ENCODE data around the gene TMEM72.

TMEM72 gene

GRCh38 chr10:44954042-44954441, 42.9 kb downstream of the TMEM72 start:
- H3K4me1 Mint-ChIP-seq (ENCODE audit: low read depth) = peaks cover 11% of the 10 kb centered on the region
- no peak overlapping the region for H3K27ac Mint-ChIP-seq
- H3K27me3 Mint-ChIP-seq (ENCODE audit: low read depth) = no peaks in the 10 kb centered on the region
- peaks cover 4% of the 10 kb centered on the region for H3K9me3 Mint-ChIP-seq
- DNase-seq (ENCODE audit: low spot score) = no peak
- H3K4me3 Mint-ChIP-seq = no peak overlapping the region
- peaks cover 14% of the 10 kb centered on the region for H3K36me3 Mint-ChIP-seq (ENCODE audit: low read depth)

GRCh38 chr10:44954962-44955361, 43.8 kb downstream of the TMEM72 start:
- Mint-ChIP-seq H3K27me3 (ENCODE audit: low read depth) (no peaks in the 10 kb centered on the region), H3K4me1 (ENCODE audit: low read depth) (peaks cover 11% of the 10 kb centered on the region), H3K9me3 (peaks cover 4% of the 10 kb centered on the region), H3K36me3 (ENCODE audit: low read depth) (peaks cover 14% of the 10 kb centered on the region), H3K4me3 (no peak overlapping the region), H3K27ac (no peak overlapping the region)
- DNase-seq (ENCODE audit: low spot score) = no peak

DNA sequence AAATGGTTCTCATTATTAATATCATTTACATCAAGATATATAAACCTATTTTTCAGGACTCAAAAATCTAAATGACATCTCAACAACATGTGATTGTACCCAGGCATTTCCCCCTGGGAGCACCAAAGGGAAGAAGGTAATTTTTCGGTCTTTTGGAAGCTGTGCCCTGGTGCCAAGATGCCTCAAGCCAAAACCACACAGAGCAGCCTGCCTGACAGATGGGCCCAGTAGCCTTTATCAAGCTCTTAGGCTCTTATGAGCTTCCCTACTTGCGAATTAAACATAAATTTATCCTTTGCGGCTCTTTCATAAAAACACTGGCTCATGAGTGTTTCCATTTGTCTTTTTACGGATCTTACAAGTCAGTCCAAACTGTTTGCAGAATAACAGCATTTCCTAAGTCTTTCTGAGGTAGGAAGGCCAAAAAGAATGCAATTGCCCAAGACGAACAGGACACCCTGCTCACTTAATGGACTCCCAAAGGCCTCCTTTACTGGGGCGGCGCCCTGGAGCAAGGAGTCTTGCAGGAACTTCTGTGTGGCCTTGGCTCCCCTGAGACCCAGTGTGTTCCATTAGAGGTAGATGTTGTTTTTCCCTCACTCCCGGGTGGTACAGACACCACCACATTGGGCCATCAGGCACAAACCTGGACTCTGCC, 44.4 kb downstream of the TMEM72 start:
- no peak for DNase-seq (ENCODE audit: low spot score)
- no peak overlapping the region for H3K27ac Mint-ChIP-seq
- H3K4me1 Mint-ChIP-seq (ENCODE audit: low read depth) = peaks cover 13% of the 10 kb centered on the region
- no peaks in the 10 kb centered on the region for H3K27me3 Mint-ChIP-seq (ENCODE audit: low read depth)
- peaks cover 4% of the 10 kb centered on the region for H3K9me3 Mint-ChIP-seq
- peaks cover 14% of the 10 kb centered on the region for H3K36me3 Mint-ChIP-seq (ENCODE audit: low read depth)
- no peak overlapping the region for H3K4me3 Mint-ChIP-seq

DNA sequence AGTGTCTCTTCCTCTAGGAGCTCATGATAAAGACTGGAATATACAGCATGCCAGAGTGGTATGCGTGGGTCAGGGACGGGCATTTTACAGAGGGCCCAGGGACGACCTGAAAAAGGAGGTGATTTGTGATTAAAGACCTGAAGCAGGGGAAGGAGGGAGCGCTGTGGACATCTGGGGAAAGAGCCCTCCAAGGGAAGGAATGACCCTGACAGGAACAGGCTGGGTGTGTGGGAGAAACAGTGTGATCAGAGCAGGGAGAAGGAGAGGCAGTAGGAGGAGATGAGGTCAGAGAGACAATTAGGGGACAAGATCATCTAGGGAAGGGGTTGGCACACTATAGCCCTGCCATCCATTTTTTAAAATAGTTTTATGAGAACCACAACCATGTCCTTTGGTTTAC, 45.1 kb downstream of the TMEM72 start:
- Mint-ChIP-seq H3K27me3 (ENCODE audit: low read depth) (no peaks in the 10 kb centered on the region), H3K36me3 (ENCODE audit: low read depth) (peaks cover 14% of the 10 kb centered on the region), H3K4me1 (ENCODE audit: low read depth) (peaks cover 15% of the 10 kb centered on the region), H3K4me3 (no peak overlapping the region), H3K9me3 (peaks cover 4% of the 10 kb centered on the region), H3K27ac (no peak overlapping the region)
- DNase-seq (ENCODE audit: low spot score) = no peak

- Mint-ChIP-seq H3K4me1 (ENCODE audit: low read depth) (peaks cover 15% of the 10 kb centered on the region), H3K27me3 (ENCODE audit: low read depth) (no peaks in the 10 kb centered on the region), H3K27ac (no peak overlapping the region), H3K4me3 (no peak overlapping the region), H3K36me3 (ENCODE audit: low read depth) (peaks cover 14% of the 10 kb centered on the region), H3K9me3 (peaks cover 4% of the 10 kb centered on the region)
- DNase-seq (ENCODE audit: low spot score) = no peak
Observed at GRCh38 chr10:44956717-44957706, 45.9 kb downstream of the TMEM72 start.

GRCh38 chr10:44958196-44958897, 47.2 kb downstream of the TMEM72 start:
- Mint-ChIP-seq H3K4me3 (peak overlapping the region; percentile 80), H3K36me3 (ENCODE audit: low read depth) (peaks cover 14% of the 10 kb centered on the region), H3K27me3 (ENCODE audit: low read depth) (no peaks in the 10 kb centered on the region), H3K9me3 (peaks cover 4% of the 10 kb centered on the region), H3K4me1 (ENCODE audit: low read depth) (peaks cover 15% of the 10 kb centered on the region), H3K27ac (peak overlapping the region; percentile 77)
- no peak for DNase-seq (ENCODE audit: low spot score)

DNA sequence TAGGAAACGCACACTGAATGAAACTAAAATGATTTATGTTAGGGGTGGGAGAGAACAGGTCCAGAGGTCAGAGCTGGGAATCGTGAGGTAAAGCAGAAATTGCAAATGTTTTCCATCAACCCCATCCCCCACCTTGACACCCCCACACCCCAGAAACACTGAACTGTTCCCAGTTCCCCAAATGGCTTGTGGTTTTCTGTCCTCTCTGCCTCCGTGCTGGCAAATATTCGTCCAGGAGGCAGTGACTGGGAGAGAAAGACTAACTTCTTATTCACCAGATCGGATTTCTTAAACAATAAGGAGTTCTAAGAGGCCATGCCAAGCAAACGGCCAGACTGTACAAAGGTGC, 47.7 kb downstream of the TMEM72 start:
- Mint-ChIP-seq H3K4me1 (ENCODE audit: low read depth) (peaks cover 15% of the 10 kb centered on the region), H3K9me3 (peaks cover 4% of the 10 kb centered on the region), H3K36me3 (ENCODE audit: low read depth) (peaks cover 14% of the 10 kb centered on the region), H3K27ac (peak overlapping the region; percentile 77), H3K4me3 (peak overlapping the region; percentile 80), H3K27me3 (ENCODE audit: low read depth) (no peaks in the 10 kb centered on the region)
- no peak for DNase-seq (ENCODE audit: low spot score)

- peaks cover 4% of the 10 kb centered on the region for H3K9me3 Mint-ChIP-seq
- peak within 1 kb of the TSS; percentile 77 for H3K27ac Mint-ChIP-seq
- peak within 1 kb of the TSS; percentile 80 for H3K4me3 Mint-ChIP-seq
- H3K4me1 Mint-ChIP-seq (ENCODE audit: low read depth) = peaks cover 15% of the 10 kb centered on the region
- peaks cover 14% of the 10 kb centered on the region for H3K36me3 Mint-ChIP-seq (ENCODE audit: low read depth)
- no peaks in the 10 kb centered on the region for H3K27me3 Mint-ChIP-seq (ENCODE audit: low read depth)
- DNase-seq (ENCODE audit: low spot score) = peak; percentile 91
Observed at GRCh38 chr10:44959247-44960087, 48.3 kb downstream of the TMEM72 start, which contains the start of gene RASSF4. Gene RASSF4 (plus strand): TSS chr10:44959802. CDS start chr10:44970203, 10,401 bp downstream.

- Mint-ChIP-seq H3K27ac (no peak overlapping the region), H3K9me3 (peaks cover 4% of the 10 kb centered on the region), H3K36me3 (ENCODE audit: low read depth) (peaks cover 11% of the 10 kb centered on the region), H3K4me3 (peak overlapping the region; percentile 80), H3K4me1 (ENCODE audit: low read depth) (peaks cover 15% of the 10 kb centered on the region), H3K27me3 (ENCODE audit: low read depth) (no peaks in the 10 kb centered on the region)
- DNase-seq (ENCODE audit: low spot score) = no peak
Observed at GRCh38 chr10:44960088-44960460, 48.9 kb downstream of the TMEM72 start.

DNA sequence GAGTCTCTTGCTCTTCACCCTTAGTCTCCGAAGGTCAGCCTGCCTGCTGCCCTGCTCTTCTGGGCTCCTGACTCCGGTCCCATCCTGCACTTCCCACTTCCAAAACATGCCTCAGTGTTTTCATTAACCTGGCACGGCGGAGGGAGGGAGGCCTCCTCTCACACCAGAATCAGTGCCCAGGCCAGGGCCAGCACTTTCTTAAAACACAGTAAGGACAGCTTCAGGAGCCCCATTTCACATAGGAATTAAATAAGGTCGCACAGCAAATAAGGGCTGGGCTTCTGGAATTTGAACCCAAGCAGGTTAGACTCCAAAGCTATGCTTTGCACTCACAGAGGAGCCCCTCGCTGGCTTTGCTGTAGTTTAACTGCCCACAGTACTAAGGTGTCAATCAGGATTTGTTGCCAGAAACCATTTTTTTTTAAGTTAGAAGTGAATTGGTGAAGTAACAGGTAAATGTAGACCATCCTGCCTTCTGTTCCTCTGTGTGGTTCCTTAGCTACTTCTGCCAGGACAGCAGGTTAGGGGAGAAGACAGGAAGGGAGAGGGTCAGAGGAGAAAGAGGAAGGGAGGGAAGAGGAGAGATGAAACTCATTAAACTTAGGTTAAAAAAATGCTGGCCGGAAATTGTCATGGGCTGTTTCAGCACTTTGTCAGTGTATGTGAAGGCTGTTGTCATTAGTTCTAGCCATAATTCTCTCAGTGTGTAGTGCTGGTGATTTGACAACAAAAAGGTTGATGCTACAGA, 49.5 kb downstream of the TMEM72 start:
- peaks cover 11% of the 10 kb centered on the region for H3K36me3 Mint-ChIP-seq (ENCODE audit: low read depth)
- H3K27ac Mint-ChIP-seq = no peak overlapping the region
- DNase-seq (ENCODE audit: low spot score) = no peak
- peaks cover 16% of the 10 kb centered on the region for H3K4me1 Mint-ChIP-seq (ENCODE audit: low read depth)
- H3K27me3 Mint-ChIP-seq (ENCODE audit: low read depth) = no peaks in the 10 kb centered on the region
- peak overlapping the region; percentile 80 for H3K4me3 Mint-ChIP-seq
- peaks cover 4% of the 10 kb centered on the region for H3K9me3 Mint-ChIP-seq

- Mint-ChIP-seq H3K36me3 (ENCODE audit: low read depth) (peaks cover 9% of the 10 kb centered on the region), H3K4me3 (peak overlapping the region; percentile 7), H3K27ac (no peak overlapping the region), H3K9me3 (peaks cover 4% of the 10 kb centered on the region), H3K27me3 (ENCODE audit: low read depth) (no peaks in the 10 kb centered on the region), H3K4me1 (ENCODE audit: low read depth) (peaks cover 18% of the 10 kb centered on the region)
- no peak for DNase-seq (ENCODE audit: low spot score)
Observed at GRCh38 chr10:44961230-44961571, 50.1 kb downstream of the TMEM72 start.

GRCh38 chr10:44961931-44962750, 51.0 kb downstream of the TMEM72 start:
- no peak overlapping the region for H3K4me3 Mint-ChIP-seq
- peaks cover 19% of the 10 kb centered on the region for H3K4me1 Mint-ChIP-seq (ENCODE audit: low read depth)
- H3K27me3 Mint-ChIP-seq (ENCODE audit: low read depth) = no peaks in the 10 kb centered on the region
- H3K36me3 Mint-ChIP-seq (ENCODE audit: low read depth) = peaks cover 2% of the 10 kb centered on the region
- H3K9me3 Mint-ChIP-seq = no peaks in the 10 kb centered on the region
- no peak overlapping the region for H3K27ac Mint-ChIP-seq
- no peak for DNase-seq (ENCODE audit: low spot score)

Measured in T-helper 2 cell treated with Interferon-gamma antibody and Interleukin-4, amounts not matched to agents 5 μg/mL and 100 μg/mL, for 36 hours (primary cell).